ENCODE measurements around the gene NPR2. TPM values are rescaled to one million over a fixed set of nuclear protein-coding genes. Genes with fewer than 3 reads are reported as not detected.

NPR2 gene
- total and polyA plus RNA-seq, 4 donors, result 6.2 to 16.1 (median 13.5) TPM

DNA sequence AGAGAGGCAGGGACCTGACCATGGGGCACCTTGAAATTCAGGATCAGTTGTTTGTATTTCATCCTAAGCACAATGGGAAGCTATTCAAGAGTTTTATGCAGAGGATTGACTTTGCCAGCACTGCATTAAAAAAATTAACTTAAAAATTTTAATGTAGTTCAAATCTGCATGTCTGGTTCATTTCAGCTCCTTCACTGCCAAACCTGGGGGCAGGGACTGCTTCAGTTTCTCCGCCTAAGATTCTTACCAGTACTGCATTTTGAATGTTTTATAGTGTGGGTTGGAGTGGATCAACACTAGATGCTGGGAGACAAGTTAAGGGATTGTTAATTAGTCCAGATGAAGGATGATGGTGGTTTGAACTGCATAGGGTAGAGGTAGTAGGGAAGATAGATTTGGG lies 21.6 kb upstream of the NPR2 start:
- no peak for ATAC-seq (ENCODE audit: insufficient read depth, low FRiP score)
- WGBS, 2 donors, result 94 to 100% methylated on average over 1 of the region's 1 CpG
- Histone ChIP-seq H3K27ac (ENCODE audit: low read depth in 1 of 2, low read length in 1 of 2) (no peak overlapping the region), H3K9ac (ENCODE audit: insufficient read depth in 1 of 2, low read length in 2 of 2) (no peak overlapping the region), H3K36me3 (ENCODE audit: control insufficient read depth in 4 of 4, insufficient read depth in 4 of 4, low read length in 4 of 4) (no peaks in the 10 kb centered on the region), H3K9me3 (ENCODE audit: control insufficient read depth in 4 of 4, insufficient read depth in 3 of 4, low read length in 3 of 4) (no peaks in the 10 kb centered on the region), H3K4me1 (ENCODE audit: control insufficient read depth in 5 of 5, insufficient read depth in 5 of 5, low read length in 5 of 5) (peaks cover 2 to 23% (median 17%) of the 10 kb centered on the region in 5 donors), H3K4me3 (no peak overlapping the region), H3K27me3 (ENCODE audit: control insufficient read depth in 3 of 3, insufficient read depth in 3 of 3, low read length in 2 of 3) (no peaks in the 10 kb centered on the region)
- no peak for TF ChIP-seq CTCF (IDR thresholded peaks at IDR 0.05; ENCODE audit: control extremely low read depth, extremely low read depth)
- no peak for DNase-seq

DNA sequence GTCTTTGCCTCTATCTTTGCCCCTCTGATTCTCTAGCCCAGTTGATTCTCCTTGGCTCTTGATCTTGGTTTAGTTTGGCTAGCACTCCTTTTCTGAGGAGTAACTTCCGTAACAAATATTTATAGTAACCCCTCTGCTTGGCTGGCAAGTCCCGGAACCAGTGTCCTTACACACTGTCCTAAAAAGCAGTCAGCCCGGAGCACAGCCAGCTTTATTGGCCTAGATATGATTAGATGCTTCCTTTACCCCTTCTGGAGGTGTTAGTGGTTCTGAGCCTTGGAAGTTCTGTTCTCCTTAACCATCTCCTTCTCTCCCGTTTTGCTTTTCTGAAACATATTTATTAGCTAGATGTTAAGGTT lies 20.3 kb upstream of the NPR2 start:
- H3K4me3 ChIP-seq, result no peak overlapping the region
- H3K9ac ChIP-seq (ENCODE audit: insufficient read depth in 1 of 2, low read length in 2 of 2), result no peak overlapping the region
- TF ChIP-seq CTCF (IDR thresholded peaks at IDR 0.05; ENCODE audit: control extremely low read depth, extremely low read depth), result no peak
- H3K27ac ChIP-seq (ENCODE audit: low read depth in 1 of 2, low read length in 1 of 2), result peak overlapping the region in 1 of 2 donors; percentile 63
- 17 to 54% methylated on average over 4 of the region's 4 CpGs for WGBS, 2 donors
- H3K27me3 ChIP-seq (ENCODE audit: control insufficient read depth in 3 of 3, insufficient read depth in 3 of 3, low read length in 2 of 3), result no peaks in the 10 kb centered on the region
- peaks cover 2 to 34% (median 17%) of the 10 kb centered on the region in 5 donors for H3K4me1 ChIP-seq (ENCODE audit: control insufficient read depth in 5 of 5, insufficient read depth in 5 of 5, low read length in 5 of 5)
- H3K9me3 ChIP-seq (ENCODE audit: control insufficient read depth in 4 of 4, insufficient read depth in 3 of 4, low read length in 3 of 4), result no peaks in the 10 kb centered on the region
- ATAC-seq (ENCODE audit: insufficient read depth, low FRiP score) (peak; percentile 61), DNase-seq (peak; percentile 41 to 76 (median 65))
- H3K36me3 ChIP-seq (ENCODE audit: control insufficient read depth in 4 of 4, insufficient read depth in 4 of 4, low read length in 4 of 4), result no peaks in the 10 kb centered on the region

DNA sequence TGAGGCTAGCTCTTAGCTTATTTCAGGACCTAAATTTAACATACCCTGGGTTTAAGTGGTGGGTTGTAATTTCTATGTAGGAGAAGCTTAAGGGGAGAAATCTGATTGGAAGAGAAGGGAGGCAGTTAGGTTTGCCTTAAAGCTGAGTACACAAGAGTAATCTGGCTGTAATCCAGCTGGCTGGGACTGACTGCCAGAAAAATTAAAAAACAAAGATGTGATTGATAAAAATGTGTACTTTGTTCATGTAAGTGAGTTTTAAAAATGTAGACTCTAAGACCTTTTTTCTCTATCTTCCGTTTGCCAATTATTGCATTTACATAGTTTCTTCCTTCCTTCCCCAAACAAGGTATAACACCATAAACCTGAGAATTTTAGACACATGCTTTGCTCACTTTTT lies 19.9 kb upstream of the NPR2 start:
- no peak for TF ChIP-seq CTCF (IDR thresholded peaks at IDR 0.05; ENCODE audit: control extremely low read depth, extremely low read depth)
- DNase-seq, result peak; percentile 84 to 97 (median 96)
- H3K9ac ChIP-seq (ENCODE audit: insufficient read depth in 1 of 2, low read length in 2 of 2), result no peak overlapping the region
- 14 to 30% methylated on average over 1 of the region's 1 CpG for WGBS, 2 donors
- H3K4me3 ChIP-seq, result no peak overlapping the region
- ATAC-seq (ENCODE audit: insufficient read depth, low FRiP score), result no peak
- peak overlapping the region in 1 of 2 donors; percentile 3 for H3K27ac ChIP-seq (ENCODE audit: low read depth in 1 of 2, low read length in 1 of 2)
- H3K9me3 ChIP-seq (ENCODE audit: control insufficient read depth in 4 of 4, insufficient read depth in 3 of 4, low read length in 3 of 4), result no peaks in the 10 kb centered on the region
- H3K36me3 ChIP-seq (ENCODE audit: control insufficient read depth in 4 of 4, insufficient read depth in 4 of 4, low read length in 4 of 4), result no peaks in the 10 kb centered on the region
- H3K4me1 ChIP-seq (ENCODE audit: control insufficient read depth in 5 of 5, insufficient read depth in 5 of 5, low read length in 5 of 5), result peaks cover 2 to 34% (median 17%) of the 10 kb centered on the region in 5 donors
- no peaks in the 10 kb centered on the region for H3K27me3 ChIP-seq (ENCODE audit: control insufficient read depth in 3 of 3, insufficient read depth in 3 of 3, low read length in 2 of 3)

DNA sequence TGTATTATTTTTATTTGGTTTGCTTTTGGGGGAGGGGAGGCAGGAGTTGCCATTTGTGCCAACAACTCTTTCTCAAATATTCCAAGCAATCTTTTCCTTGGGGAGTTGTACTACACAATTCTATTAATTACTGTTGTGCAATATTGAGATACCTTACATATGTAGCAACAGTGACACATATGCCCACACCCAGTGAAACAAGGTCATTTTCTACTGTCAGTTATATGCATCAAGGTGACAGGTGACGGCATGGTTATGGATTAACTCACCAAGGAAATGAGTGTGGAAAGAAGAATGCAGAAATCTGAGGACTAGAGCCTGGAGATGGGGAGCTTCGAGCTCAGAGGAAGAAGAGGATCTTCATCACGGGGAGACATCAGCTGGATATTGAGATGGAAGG lies 19.4 kb upstream of the NPR2 start:
- H3K4me3 ChIP-seq, result no peak overlapping the region
- no peaks in the 10 kb centered on the region for H3K36me3 ChIP-seq (ENCODE audit: control insufficient read depth in 4 of 4, insufficient read depth in 4 of 4, low read length in 4 of 4)
- no peaks in the 10 kb centered on the region for H3K27me3 ChIP-seq (ENCODE audit: control insufficient read depth in 3 of 3, insufficient read depth in 3 of 3, low read length in 2 of 3)
- no peaks in the 10 kb centered on the region for H3K9me3 ChIP-seq (ENCODE audit: control insufficient read depth in 4 of 4, insufficient read depth in 3 of 4, low read length in 3 of 4)
- no peak overlapping the region for H3K27ac ChIP-seq (ENCODE audit: low read depth in 1 of 2, low read length in 1 of 2)
- H3K9ac ChIP-seq (ENCODE audit: insufficient read depth in 1 of 2, low read length in 2 of 2), result no peak overlapping the region
- ATAC-seq (ENCODE audit: insufficient read depth, low FRiP score) (no peak), DNase-seq (no peak)
- H3K4me1 ChIP-seq (ENCODE audit: control insufficient read depth in 5 of 5, insufficient read depth in 5 of 5, low read length in 5 of 5), result peaks cover 2 to 34% (median 17%) of the 10 kb centered on the region in 5 donors
- 45 to 77% methylated on average over 3 of the region's 3 CpGs for WGBS, 2 donors
- TF ChIP-seq CTCF (IDR thresholded peaks at IDR 0.05; ENCODE audit: control extremely low read depth, extremely low read depth), result no peak

Data from lung (tissue), 12 donors.